H9 (cell line): ENCODE data around the gene BANF1. TPM values are rescaled to one million over a fixed set of nuclear protein-coding genes. Genes with fewer than 3 reads are reported as not detected.
A peak's percentile ranks its signal among the peaks of the same experiment; 100 is the strongest.

Experiments used
- DNase-seq: peaks from one replicate; pipeline ENCODE4 v3.0.0-alpha.2; 2017
- H2AFZ ChIP-seq: one replicate; pipeline ENCODE4 v1.6.1; 2013; ENCODE audit warnings: mild to moderate bottlenecking, low read length, control low read depth, moderate library complexity
- H2AK5ac ChIP-seq: 2 replicates; pipeline ENCODE4 v1.6.1; 2013; ENCODE audit warnings: low read length, control low read depth, mixed read lengths; ENCODE audit not compliant: insufficient read length
- H2BK120ac ChIP-seq: one replicate; pipeline ENCODE4 v1.6.1; 2013; ENCODE audit warnings: low read depth, mild to moderate bottlenecking, low read length, control low read depth, inconsistent platforms; ENCODE audit not compliant: poor library complexity, severe bottlenecking
- H2BK12ac ChIP-seq: 2 replicates; pipeline ENCODE4 v1.6.1; 2013; ENCODE audit warnings: low read length, control low read depth, mixed read lengths, low read depth; ENCODE audit not compliant: insufficient read length
- H2BK15ac ChIP-seq: 2 replicates; pipeline ENCODE4 v1.6.1; 2013; ENCODE audit warnings: low read depth, low read length, control low read depth
- H2BK20ac ChIP-seq: one replicate; pipeline ENCODE4 v1.6.1; 2013; ENCODE audit warnings: low read depth, mild to moderate bottlenecking, low read length, control low read depth, inconsistent platforms; ENCODE audit not compliant: poor library complexity, severe bottlenecking
- H2BK5ac ChIP-seq: 2 replicates; pipeline ENCODE4 v1.6.1; 2013; ENCODE audit warnings: low read length, control low read depth, mixed read lengths; ENCODE audit not compliant: insufficient read length
- H3K14ac ChIP-seq: 2 replicates; pipeline ENCODE4 v1.6.1; 2013; ENCODE audit warnings: low read length, control low read depth; ENCODE audit not compliant: insufficient read depth
- H3K18ac ChIP-seq: 2 replicates; pipeline ENCODE4 v1.6.1; 2013; ENCODE audit warnings: low read depth, mild to moderate bottlenecking, mixed read lengths, low read length, control low read depth; ENCODE audit not compliant: insufficient read length
- H3K23ac ChIP-seq: 2 replicates; pipeline ENCODE4 v1.6.1; 2013; ENCODE audit warnings: low read length, control low read depth, mixed read lengths, low read depth; ENCODE audit not compliant: insufficient read length
- H3K23me2 ChIP-seq: 2 replicates; pipeline ENCODE4 v1.6.1; 2013; ENCODE audit warnings: low read depth, mild to moderate bottlenecking, mixed read lengths, low read length, control low read depth; ENCODE audit not compliant: insufficient read length, poor library complexity, severe bottlenecking
- H3K27ac ChIP-seq: 2 replicates; pipeline ENCODE4 v1.5.1; 2013; ENCODE audit warnings: low read length, control low read depth, mixed read lengths, low read depth; ENCODE audit not compliant: insufficient read length
- H3K27me3 ChIP-seq: 2 replicates; pipeline ENCODE4 v1.6.1; 2013; ENCODE audit warnings: low read length, control low read depth, inconsistent platforms; ENCODE audit not compliant: insufficient read depth
- H3K4ac ChIP-seq: 2 replicates; pipeline ENCODE4 v1.6.1; 2013; ENCODE audit warnings: low read depth, mild to moderate bottlenecking, control low read depth, inconsistent platforms, low read length, moderate library complexity
- H3K4me1 ChIP-seq: 2 replicates; pipeline ENCODE4 v1.6.1; 2013; ENCODE audit warnings: low read length, control low read depth, inconsistent platforms; ENCODE audit not compliant: insufficient read depth
- H3K4me2 ChIP-seq: 2 replicates; pipeline ENCODE4 v1.6.1; 2013; ENCODE audit warnings: low read length, control low read depth, mixed read lengths; ENCODE audit not compliant: insufficient read length, insufficient read depth
- H3K56ac ChIP-seq: 2 replicates; pipeline ENCODE4 v1.6.1; 2013; ENCODE audit warnings: low read depth, mild to moderate bottlenecking, mixed read lengths, low read length, control low read depth; ENCODE audit not compliant: insufficient read length
- H3K79me1 ChIP-seq: 2 replicates; pipeline ENCODE4 v1.6.1; 2013; ENCODE audit warnings: low read depth, mild to moderate bottlenecking, moderate library complexity, low read length, control low read depth, inconsistent platforms; ENCODE audit not compliant: insufficient read depth, poor library complexity, severe bottlenecking
- H3K79me2 ChIP-seq: 2 replicates; pipeline ENCODE4 v1.6.1; 2013; ENCODE audit warnings: low read length, control low read depth, inconsistent platforms; ENCODE audit not compliant: insufficient read depth
- H3K9ac ChIP-seq: 2 replicates; pipeline ENCODE4 v1.6.1; 2013; ENCODE audit warnings: low read length, control low read depth, mixed read lengths; ENCODE audit not compliant: insufficient read length; ENCODE audit errors: extremely low read depth
- H3K9me3 ChIP-seq: one replicate; pipeline ENCODE4 v1.6.1; 2013; ENCODE audit warnings: low read depth, low read length, inconsistent platforms; ENCODE audit not compliant: control insufficient read depth
- H3T11ph ChIP-seq: one replicate; pipeline ENCODE4 v1.6.1; 2013; ENCODE audit warnings: mild to moderate bottlenecking, low read length, control low read depth, inconsistent platforms
- H4K20me1 ChIP-seq: one replicate; pipeline ENCODE4 v1.6.1; 2013; ENCODE audit not compliant: control insufficient read depth, insufficient read length, insufficient read depth
- H4K5ac ChIP-seq: 2 replicates; pipeline ENCODE4 v1.6.1; 2013; ENCODE audit warnings: low read depth, mild to moderate bottlenecking, mixed read lengths, low read length, control low read depth; ENCODE audit not compliant: insufficient read length
- H4K8ac ChIP-seq: replicated peaks from 2 replicates; pipeline ENCODE4 v1.6.1; 2013; ENCODE audit warnings: low read length, control low read depth, mixed read lengths, low read depth; ENCODE audit not compliant: insufficient read length
- H4K91ac ChIP-seq: 2 replicates; pipeline ENCODE4 v1.6.1; 2013; ENCODE audit warnings: low read depth, mild to moderate bottlenecking, moderate library complexity, mixed read lengths, low read length, control low read depth; ENCODE audit not compliant: insufficient read length
- H3K27ac Mint-ChIP-seq, 3 experiments: 2 replicates in 2 of 3; 3 replicates in 1 of 3; pipeline ENCODE4 v1.8.0; 2020 to 2021; ENCODE audit warnings: mixed read lengths in 3 of 3, mild to moderate bottlenecking in 1 of 3, moderate library complexity in 1 of 3
- H3K27me3 Mint-ChIP-seq: 2 replicates; pipeline ENCODE4 v1.8.0; 2021; ENCODE audit warnings: low read depth, mild to moderate bottlenecking, moderate library complexity, mixed read lengths
- H3K36me3 Mint-ChIP-seq, 3 experiments: 2 replicates in 2 of 3; 3 replicates in 1 of 3; pipeline ENCODE4 v1.8.0; 2020 to 2021; ENCODE audit warnings: low read depth in 3 of 3, mixed read lengths in 3 of 3; ENCODE audit not compliant: insufficient read depth in 1 of 3
- H3K4me1 Mint-ChIP-seq, 2 experiments: 2 replicates each; pipeline ENCODE4 v1.8.0; 2020; ENCODE audit warnings: mixed read lengths in 2 of 2
- H3K4me3 Mint-ChIP-seq, 2 experiments: 2 replicates in 1 of 2; 3 replicates in 1 of 2; pipeline ENCODE4 v1.8.0; 2020 to 2021; ENCODE audit warnings: mild to moderate bottlenecking in 2 of 2, mixed read lengths in 2 of 2, moderate library complexity in 1 of 2
- H3K9me3 Mint-ChIP-seq, 2 experiments: 2 replicates in 1 of 2; 3 replicates in 1 of 2; pipeline ENCODE4 v1.8.0; 2020; ENCODE audit warnings: mild to moderate bottlenecking in 2 of 2, mixed read lengths in 2 of 2, moderate library complexity in 1 of 2
- CTCF ChIP-seq: fragments of 200-600 bp; sonication (generic); conservative IDR thresholded peaks from 3 replicates; pipeline ENCODE4 v1.8.0; 2021; ENCODE audit warnings: antibody characterized with exemption, mild to moderate bottlenecking
- WGBS: extraction: QIAGEN DNeasy Blood & Tissue Kit; methylation state at CpG from one replicate; pipeline ENCODE4 v1.1.7; 2013; ENCODE audit warnings: missing lambda C conversion rate, low lambda C conversion rate, mixed read lengths; ENCODE audit not compliant: insufficient read length; ENCODE audit errors: extremely low coverage; 5-methylcytosine and 5-hydroxymethylcytosine counted together
- long read RNA-seq: library from polyadenylated mRNA; unstranded; transcript quantifications from one replicate; pipeline ENCODE4 v2.0.0, GENCODE V29; 2020
- total RNA-seq: library from RNA; stranded (reverse); gene quantifications from 2 replicates; pipeline ENCODE4 v1.2.1, GENCODE V29; 2021

Gene BANF1
- 346 and 359 TPM in 2 replicates for total RNA-seq
- long read RNA-seq, transcript BANF1-202 (3 exons, 946 nt) = minor isoform, 26 of 133 reads
- long read RNA-seq, transcript BANF1-201 (3 exons, 1,155 nt) = major isoform, 76 of 133 reads
- long read RNA-seq, transcript BANF1-208 (3 exons, 1,135 nt) = minor isoform, 15 of 133 reads
- long read RNA-seq, partial matches to known transcripts = 12 of 133 reads
- long read RNA-seq, other reads (novel, unspliced or antisense) = 2 of 133 reads

- Histone ChIP-seq H2BK12ac (no peak within 1 kb of the TSS), H3K27ac (peak within 1 kb of the TSS; percentile 33), H3K9me3 (no peaks in the 10 kb centered on the region), H3K56ac (no peak within 1 kb of the TSS), H3K79me2 (peaks cover 8% of the 10 kb centered on the region; the same call in 1 of the 2 replicates), H2BK15ac (no peak within 1 kb of the TSS), H4K8ac (no peak within 1 kb of the TSS), H2AK5ac (no peak within 1 kb of the TSS), H2BK120ac (no peak within 1 kb of the TSS), H3K18ac (peak within 1 kb of the TSS; percentile 40), H2AFZ (no peak within 1 kb of the TSS), H3K14ac (peak within 1 kb of the TSS; percentile 80), H3K4ac (no peak within 1 kb of the TSS), H3K27me3 (no peaks in the 10 kb centered on the region), H3K4me2 (peak within 1 kb of the TSS; percentile 98), H3K23me2 (peaks cover 12% of the 10 kb centered on the region), H3K79me1 (no peaks in the 10 kb centered on the region), H3K4me1 (no peaks in the 10 kb centered on the region), H3T11ph (no peak within 1 kb of the TSS), H4K91ac (no peak within 1 kb of the TSS), H2BK20ac (no peak within 1 kb of the TSS), H4K5ac (no peak within 1 kb of the TSS), H3K23ac (no peak within 1 kb of the TSS), H2BK5ac (no peak within 1 kb of the TSS), H4K20me1 (no peaks in the 10 kb centered on the region), H3K9ac (peak within 1 kb of the TSS; percentile 84)
- no CpG with 5 or more reads among the region's 55 CpGs for WGBS
- Mint-ChIP-seq H3K9me3 (no peaks in the 10 kb centered on the region), H3K4me1 (peaks cover 17 to 20% of the 10 kb centered on the region in 2 experiments), H3K36me3 (peaks cover 44 to 70% (median 60%) of the 10 kb centered on the region in 3 experiments), H3K27ac (peak within 1 kb of the TSS; percentile 100), H3K27me3 (no peaks in the 10 kb centered on the region), H3K4me3 (peak within 1 kb of the TSS; percentile 99 to 100)
- DNase-seq = peak; percentile 96
- no peak for TF ChIP-seq CTCF
Observed at GRCh38 chr11:66001942-66002647, at the start of gene BANF1, which contains the start of gene EIF1AD. Gene BANF1, plus strand, starts transcription at chr11:66002503. Its CDS starts 748 bp downstream, at chr11:66003251. Gene EIF1AD, minus strand, starts transcription at chr11:66002157. Its CDS starts 1,768 bp downstream, at chr11:66000389.
